ENCODE results near the gene ANKS3.

GRCh38 chr16:4677994-4678393, 56.1 kb downstream of the ANKS3 start:
- TF ChIP-seq CTCF (IDR thresholded peaks at IDR 0.05) (no peak), EZH2 (IDR thresholded peaks at IDR 0.05; ENCODE audit: borderline replicate concordance, insufficient read depth, low read depth, low read length, poor library complexity, severe bottlenecking) (no peak)
